ENCODE results near the gene GPR158. TPM values are rescaled to one million over a fixed set of nuclear protein-coding genes. Genes with fewer than 3 reads are reported as not detected.

Gene GPR158
- total and polyA plus RNA-seq, 9 of the 15 experiments (the other 6 are each of a cell fraction or from before 2014, with no cell fraction given): 4.0 to 7.6 (median 5.0) TPM

- TF ChIP-seq, protein P1, sequence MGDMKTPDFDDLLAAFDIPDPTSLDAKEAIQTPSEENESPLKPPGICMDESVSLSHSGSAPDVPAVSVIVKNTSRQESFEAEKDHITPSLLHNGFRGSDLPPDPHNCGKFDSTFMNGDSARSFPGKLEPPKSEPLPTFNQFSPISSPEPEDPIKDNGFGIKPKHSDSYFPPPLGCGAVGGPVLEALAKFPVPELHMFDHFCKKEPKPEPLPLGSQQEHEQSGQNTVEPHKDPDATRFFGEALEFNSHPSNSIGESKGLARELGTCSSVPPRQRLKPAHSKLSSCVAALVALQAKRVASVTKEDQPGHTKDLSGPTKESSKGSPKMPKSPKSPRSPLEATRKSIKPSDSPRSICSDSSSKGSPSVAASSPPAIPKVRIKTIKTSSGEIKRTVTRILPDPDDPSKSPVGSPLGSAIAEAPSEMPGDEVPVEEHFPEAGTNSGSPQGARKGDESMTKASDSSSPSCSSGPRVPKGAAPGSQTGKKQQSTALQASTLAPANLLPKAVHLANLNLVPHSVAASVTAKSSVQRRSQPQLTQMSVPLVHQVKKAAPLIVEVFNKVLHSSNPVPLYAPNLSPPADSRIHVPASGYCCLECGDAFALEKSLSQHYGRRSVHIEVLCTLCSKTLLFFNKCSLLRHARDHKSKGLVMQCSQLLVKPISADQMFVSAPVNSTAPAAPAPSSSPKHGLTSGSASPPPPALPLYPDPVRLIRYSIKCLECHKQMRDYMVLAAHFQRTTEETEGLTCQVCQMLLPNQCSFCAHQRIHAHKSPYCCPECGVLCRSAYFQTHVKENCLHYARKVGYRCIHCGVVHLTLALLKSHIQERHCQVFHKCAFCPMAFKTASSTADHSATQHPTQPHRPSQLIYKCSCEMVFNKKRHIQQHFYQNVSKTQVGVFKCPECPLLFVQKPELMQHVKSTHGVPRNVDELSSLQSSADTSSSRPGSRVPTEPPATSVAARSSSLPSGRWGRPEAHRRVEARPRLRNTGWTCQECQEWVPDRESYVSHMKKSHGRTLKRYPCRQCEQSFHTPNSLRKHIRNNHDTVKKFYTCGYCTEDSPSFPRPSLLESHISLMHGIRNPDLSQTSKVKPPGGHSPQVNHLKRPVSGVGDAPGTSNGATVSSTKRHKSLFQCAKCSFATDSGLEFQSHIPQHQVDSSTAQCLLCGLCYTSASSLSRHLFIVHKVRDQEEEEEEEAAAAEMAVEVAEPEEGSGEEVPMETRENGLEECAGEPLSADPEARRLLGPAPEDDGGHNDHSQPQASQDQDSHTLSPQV (IDR thresholded peaks at IDR 0.05): no peak
- TF ChIP-seq RBFOX2 (IDR thresholded peaks at IDR 0.05; ENCODE audit: low read depth, low read length): no peak
- no peak for TF ChIP-seq NCOA1 (IDR thresholded peaks at IDR 0.05; ENCODE audit: low read depth)
- no peak for TF ChIP-seq GABPA (tag; conservative IDR thresholded peaks at IDR 0.05; ENCODE audit: low read depth)
- TF ChIP-seq ETS1 (conservative IDR thresholded peaks at IDR 0.05; ENCODE audit: control insufficient read depth, low read depth, low read length): no peak
- TF ChIP-seq, protein P2, sequence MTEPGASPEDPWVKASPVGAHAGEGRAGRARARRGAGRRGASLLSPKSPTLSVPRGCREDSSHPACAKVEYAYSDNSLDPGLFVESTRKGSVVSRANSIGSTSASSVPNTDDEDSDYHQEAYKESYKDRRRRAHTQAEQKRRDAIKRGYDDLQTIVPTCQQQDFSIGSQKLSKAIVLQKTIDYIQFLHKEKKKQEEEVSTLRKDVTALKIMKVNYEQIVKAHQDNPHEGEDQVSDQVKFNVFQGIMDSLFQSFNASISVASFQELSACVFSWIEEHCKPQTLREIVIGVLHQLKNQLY (CRISPR knock-in tag; conservative IDR thresholded peaks at IDR 0.05): no peak
Measured at GRCh38 chr10:25159591-25159990, 15.2 kb upstream of the GPR158 start (continued).
